Measurements from ENCODE around the gene GPR25.

Gene GPR25, protein sequence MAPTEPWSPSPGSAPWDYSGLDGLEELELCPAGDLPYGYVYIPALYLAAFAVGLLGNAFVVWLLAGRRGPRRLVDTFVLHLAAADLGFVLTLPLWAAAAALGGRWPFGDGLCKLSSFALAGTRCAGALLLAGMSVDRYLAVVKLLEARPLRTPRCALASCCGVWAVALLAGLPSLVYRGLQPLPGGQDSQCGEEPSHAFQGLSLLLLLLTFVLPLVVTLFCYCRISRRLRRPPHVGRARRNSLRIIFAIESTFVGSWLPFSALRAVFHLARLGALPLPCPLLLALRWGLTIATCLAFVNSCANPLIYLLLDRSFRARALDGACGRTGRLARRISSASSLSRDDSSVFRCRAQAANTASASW

DNA sequence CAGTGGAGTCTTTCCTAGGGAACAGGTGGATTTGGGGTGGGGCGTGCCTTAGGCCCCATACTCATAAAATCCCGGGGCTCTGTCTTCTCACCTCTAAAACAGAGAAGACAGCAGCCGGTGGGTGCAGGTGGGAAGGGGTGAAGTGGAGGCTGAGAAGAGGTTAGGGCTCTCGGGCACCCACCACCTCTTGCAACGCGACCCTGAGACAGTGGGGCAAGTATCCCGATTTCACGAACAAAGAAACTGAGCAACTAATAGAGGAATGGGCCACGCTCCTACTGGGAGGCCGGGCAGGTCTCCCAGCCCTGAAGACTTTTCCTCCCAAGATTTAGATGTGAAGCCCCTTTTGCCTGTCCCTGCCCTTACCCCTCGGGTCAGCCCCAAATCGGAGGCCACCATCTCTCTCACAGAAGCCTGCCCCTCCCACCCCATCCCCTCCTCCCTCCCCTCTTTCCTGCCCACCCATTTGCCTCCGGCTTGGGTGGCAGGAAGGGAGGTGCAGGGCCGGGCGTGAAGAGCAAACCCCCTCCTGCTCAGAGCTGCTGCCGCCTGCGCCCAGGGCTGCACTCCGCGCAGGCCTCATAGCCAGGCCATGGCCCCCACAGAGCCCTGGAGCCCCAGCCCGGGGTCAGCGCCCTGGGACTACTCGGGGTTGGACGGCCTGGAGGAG, at the start of gene GPR25:
Gene GPR25, plus strand, starts transcription at position 536 of the 670 bp plus-strand sequence. Its CDS starts 57 bp downstream, at position 593.
- DNase-seq, result no peak

DNA sequence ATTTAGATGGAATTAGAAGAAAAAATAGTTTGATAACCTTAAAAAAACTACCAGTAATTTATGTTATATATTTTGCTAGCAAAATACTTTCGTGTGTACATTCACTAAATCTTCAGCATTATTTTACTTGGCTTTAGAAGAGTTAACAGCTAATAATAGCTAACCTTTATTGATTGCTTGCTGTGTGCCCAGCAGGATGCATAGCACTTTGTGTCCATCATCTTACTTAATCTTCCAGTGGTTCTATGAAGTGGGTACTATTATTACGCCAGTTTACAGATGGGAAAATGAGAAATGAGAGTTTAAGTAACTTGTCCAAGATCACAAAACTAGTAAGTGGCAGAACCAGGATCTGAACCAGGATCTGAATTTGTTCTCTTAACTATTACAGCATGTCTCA, 41.7 kb upstream of the GPR25 start:
- DNase-seq, result no peak

DNA sequence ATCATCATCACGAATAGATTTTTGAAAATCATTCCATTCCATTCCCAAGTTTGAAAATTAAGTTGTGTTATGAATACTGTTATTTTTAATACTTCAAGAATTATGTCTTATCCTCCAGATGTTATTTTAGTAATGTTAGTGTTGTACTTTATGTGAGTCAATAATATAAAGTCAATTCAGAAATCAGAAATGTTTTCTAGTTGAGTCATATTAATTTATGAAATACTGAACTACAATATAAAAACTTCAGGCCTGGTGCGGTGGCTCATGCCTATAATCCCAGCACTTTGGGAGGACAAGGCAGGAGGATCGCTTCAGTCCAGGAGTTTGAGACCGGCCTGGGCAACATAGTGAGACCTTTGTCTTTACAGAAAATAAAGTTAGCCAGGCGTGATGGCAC, 38.4 kb upstream of the GPR25 start:
- no peak for DNase-seq

DNA sequence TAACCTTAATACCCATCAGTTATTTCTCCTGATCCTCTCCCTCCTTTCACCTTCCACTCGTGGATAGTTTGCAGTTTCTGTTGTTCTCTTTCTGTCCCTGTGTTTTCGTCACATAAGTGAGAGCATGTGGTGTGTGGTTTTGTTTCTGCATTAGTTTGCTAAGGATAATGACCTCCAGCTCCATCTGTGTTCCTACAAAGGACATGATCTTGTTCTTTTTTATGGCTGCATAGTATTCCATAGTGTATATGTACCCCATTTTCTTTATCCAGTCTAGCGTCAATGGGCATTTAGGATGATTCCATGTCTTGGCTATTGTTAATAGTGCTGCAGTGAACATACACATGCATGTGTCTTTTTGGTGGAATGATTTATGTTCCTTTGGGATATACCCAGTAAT, 36.6 kb upstream of the GPR25 start:
- no peak for DNase-seq

DNA sequence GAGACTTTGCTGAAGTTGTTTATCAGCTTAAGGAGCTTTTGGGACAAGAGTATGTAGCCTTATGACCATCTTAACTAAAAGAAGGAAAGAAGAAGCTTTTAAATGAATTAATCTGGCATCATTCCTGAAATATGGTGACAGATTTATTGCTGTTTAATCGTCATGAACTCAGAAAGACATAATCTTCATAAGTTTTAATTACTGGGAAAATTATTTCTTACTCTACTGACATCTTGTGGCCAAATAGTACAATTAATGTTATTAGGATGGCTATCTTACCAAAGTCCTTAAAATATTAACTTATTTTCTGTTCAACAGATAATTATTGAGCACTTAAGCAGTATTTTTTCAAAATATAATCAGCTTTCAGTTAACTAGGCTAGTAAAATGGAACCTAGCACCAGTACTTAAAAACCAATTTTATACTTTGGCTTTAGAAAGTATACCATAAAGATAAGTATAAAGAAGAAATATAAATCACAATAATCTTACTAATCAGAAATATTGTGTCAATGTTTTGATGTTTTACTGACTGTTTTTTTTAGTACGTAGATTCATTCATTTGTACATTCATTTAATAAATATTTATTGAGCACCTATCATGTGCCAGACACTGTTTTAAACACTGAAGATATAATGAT, 34.7 kb upstream of the GPR25 start:
- no peak for DNase-seq

DNA sequence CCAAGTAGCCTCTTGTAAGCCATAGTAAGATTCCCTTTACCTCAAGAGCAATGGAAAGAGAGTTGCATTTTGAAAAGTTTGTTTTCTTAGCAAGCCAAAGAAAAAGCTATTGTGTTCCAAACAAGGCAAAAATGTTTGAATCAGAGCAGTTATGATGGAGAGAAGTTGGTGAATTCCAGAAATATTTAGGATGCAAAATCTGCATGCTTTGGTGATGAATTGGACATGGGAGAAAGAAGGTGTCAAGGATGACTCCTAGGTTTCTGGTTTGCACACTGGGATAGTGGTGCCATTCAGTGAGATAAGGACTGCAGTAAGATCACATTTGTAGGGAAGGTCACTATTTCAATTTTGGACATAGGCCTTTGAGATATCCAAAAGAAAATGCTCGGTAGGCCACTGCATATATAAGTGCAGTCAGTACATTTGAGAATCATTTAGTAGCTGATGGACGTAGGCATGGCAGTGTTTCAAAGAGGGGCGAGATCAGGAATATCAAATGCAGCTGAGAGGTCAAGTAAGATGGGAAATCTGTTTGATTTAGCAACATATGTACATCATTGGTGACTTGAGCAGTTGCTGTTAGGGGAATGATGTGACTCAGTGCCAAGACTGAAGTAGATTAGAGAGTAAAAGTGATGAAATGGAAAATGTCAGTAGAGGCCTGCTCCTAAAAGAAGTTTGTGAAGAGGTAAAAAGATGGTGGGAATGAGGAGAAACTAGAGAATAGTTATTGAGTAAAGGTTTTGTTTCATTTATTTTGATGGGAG, 33.9 kb upstream of the GPR25 start:
- DNase-seq, result no peak

DNA sequence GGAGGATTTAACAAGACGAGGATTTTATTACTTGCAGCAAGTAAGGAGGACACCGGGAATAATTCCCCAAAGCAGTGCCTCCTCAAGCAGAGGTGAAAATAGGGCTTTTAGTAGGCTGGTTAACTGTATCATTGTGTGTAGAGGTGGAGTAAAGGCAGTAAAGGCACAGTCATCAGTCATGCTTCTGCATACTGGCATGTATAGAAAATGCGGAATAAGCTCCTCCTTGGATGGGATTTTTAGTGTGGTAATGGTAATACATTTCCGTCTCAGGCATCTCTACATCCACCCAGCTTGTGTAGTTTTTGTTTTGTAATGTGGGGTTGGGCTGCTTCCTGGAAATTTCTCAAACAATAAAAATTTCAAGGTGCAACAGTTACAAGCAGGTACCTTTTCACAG, 27.4 kb upstream of the GPR25 start:
- no peak for DNase-seq

DNA sequence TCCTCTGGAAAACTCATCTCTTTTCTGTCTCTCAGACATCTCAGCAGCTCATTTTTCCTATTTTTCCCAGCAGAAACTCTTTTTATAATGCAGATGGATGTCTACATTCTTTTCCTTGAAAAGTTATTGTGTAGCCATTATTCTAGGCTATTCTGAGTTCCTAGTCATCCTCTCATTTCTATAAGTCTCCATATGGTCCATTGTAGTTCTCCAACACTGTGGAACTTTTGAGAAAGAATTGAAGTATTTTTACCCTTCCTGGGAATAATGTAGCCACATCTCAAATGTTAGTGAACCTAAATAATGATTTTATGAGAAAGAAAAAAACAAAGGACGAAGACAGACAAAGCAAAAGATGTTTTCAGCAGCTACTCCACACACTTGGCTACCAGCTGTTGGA, 26.4 kb upstream of the GPR25 start:
- DNase-seq, result no peak

DNA sequence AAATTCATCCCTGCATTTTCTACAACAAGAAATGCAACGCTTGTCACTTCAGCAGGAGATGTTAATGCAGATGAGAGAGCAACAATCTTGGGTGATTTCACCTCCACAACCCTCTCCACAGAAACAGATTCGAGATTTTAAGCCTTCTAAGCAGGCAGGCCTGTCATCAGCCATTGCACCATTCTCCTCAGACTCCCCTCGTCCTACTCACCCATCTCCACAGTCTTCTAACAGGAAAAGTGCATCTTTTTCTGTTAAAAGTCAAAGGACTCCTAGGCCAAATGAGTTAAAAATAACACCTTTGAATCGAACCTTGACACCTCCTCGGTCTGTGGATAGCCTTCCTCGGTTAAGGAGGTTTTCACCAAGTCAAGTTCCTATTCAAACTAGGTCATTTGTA, 23.4 kb upstream of the GPR25 start:
- DNase-seq, result no peak

DNA sequence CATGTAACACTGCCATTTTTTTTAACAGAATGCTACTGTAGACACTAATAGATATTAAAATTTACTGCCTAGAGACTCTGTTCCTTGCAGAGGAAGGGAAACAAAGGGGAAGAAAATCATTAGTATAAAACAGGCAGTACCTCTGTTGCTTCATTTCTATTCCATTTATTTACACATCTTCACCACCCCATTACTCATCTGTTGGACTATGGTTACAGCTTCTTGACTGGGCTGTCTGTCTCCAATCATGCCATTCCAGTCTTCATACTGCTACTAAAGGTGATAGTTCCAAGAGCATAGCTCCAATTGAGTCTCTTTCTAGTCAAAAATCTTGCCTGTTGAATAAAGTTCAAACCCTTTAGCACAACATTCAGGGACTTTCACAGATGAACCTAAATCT, 22.2 kb upstream of the GPR25 start:
- DNase-seq, result no peak

DNA sequence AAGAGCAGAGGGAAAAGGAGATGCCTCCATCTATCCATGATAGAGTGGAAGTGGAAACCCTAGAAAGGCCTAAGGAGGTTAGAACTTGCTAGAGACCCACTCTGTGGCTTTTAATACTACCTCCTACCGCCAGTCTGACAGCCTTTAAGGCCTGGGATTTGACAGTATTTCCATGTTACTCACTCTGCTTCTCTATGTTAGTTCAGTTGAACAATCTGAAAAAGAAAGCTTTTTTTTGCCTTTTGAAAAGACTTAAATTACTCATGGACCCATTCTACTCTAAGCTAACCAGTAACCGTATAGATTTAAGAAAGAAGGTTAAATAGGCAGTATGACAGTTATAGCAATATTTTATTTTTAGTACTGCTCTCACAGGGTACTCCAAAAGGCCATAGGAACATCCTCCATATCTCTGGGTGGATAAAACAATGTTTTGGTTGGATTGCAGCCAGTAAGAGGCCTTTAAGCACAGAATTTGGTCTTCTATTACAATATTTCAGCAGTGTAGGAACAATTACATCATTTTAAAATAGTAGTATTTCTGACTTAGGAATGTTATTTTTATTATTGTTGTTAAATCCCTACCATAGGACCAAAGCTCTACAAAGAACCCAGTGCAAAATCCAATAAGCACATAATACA, 15.9 kb upstream of the GPR25 start:
- DNase-seq, result no peak

DNA sequence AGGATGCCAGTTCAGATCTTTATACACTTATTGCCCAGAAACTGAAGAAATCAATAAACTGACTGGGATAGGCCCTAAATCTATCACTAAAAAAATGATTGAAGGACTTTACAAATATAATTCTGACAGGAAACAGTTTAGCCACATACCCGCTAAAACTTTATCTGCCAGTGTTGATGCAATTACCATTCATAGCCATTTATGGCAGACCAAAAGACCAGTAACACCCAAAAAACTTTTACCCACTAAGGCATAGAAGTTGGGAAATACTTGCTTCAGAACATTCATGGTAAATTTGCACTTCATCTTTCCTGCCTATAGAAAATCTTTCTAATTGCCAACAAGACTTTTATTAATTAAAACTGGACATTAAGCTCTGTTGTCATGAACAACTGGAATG, 15.0 kb upstream of the GPR25 start:
- no peak for DNase-seq

DNA sequence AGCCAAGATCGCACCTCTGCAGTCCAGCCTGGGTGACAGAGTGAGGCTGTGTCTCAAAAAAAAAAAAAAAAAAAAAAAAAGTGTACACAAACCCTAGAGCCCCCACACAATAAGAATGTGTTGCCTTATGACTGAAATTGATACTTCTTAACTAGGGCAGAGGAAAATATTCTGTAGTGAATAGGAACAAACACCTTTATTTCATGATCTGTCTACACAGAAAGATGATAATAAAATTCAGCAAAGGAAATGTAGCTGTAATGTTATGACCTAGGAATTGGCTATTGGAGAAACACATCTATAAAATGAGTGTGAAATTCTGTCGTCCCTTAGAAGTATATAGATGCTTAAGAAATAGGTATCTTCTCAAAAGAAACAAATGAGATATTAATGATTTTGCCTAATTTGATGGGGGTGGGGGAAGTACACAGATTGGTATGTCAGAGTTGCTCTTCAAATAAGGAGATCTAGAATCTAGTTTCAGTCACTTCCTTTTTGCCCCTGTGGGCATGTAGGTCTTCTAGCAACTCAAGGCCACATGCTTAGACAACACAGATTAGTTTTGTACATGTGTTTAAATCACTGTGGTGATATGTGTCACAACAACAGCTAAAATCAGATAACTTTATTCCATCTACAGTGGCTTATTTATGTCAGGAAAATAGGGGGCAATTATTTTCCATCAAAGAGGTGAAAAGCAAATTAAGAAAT, 10.7 kb upstream of the GPR25 start:
- no peak for DNase-seq

DNA sequence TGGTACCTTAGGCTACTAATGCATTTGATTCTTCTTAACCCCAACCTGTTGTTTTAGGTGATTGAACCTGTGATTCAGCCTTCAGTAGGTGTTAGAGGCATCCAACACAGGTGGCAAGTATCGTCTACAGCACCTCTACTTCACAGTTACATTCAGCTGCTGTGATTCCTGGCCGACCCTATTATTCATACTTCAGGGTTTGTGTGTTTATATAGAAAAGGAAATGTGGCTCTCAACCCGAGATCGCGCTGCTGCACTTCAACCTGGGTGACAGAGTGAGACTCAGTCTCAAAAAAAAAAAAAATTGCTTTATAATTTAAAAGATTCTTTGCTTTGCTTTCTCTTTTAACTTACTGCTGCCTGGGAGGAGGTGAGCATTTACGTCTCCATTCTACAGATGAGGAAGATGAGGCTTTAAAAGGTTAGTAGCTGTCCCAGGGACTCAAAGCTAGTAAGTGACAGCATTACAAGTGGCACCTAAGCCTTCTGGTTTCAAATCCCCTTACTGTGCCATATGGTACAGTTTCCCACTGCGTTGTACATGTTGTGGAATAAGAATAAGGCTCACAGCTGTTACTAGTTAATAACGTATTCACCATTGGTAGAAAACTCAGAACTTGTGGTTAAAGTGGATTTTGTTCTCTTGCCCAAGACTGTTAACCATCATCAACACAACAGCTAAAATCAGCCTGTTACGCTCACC, 9.9 kb upstream of the GPR25 start:
- no peak for DNase-seq

DNA sequence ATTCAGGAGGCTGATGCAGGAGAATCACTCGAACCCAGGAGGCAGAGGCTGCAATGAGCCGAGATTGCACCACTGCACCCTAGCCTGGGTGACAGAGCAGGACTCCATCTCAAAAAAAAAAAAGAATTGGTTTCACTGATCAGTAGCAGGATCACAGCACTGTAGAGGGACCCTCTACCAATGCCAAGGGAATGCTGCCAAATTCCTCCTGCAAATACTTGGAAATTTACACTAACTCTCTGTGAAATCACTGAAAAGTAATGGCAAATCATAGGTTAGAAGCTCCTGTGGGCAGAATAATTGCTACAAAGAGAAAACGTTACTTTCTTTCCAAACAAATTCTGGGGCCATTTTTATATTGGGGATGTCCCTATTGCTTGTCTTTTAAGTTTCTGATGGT, 6.7 kb upstream of the GPR25 start:
- no peak for DNase-seq

DNA sequence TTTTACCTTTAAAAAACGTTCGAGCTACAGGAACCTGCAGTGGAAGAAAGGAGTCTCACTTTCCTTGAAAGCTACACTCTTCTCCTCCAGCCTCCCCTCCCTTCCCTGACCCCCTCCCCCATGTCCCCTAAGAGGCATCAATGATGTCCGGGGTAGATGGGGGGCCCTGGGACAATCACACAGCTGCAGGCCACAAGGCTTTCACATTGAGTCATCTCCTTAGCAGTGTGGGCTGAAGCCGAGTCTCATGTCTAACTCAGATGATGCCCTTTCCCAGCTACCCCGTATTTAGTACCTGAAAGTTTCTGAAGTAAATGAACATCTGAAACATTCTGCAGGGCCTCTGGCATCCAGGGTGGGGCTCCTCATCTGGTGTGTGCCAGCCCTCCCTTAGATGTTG, 6.3 kb upstream of the GPR25 start:
- no peak for DNase-seq

DNA sequence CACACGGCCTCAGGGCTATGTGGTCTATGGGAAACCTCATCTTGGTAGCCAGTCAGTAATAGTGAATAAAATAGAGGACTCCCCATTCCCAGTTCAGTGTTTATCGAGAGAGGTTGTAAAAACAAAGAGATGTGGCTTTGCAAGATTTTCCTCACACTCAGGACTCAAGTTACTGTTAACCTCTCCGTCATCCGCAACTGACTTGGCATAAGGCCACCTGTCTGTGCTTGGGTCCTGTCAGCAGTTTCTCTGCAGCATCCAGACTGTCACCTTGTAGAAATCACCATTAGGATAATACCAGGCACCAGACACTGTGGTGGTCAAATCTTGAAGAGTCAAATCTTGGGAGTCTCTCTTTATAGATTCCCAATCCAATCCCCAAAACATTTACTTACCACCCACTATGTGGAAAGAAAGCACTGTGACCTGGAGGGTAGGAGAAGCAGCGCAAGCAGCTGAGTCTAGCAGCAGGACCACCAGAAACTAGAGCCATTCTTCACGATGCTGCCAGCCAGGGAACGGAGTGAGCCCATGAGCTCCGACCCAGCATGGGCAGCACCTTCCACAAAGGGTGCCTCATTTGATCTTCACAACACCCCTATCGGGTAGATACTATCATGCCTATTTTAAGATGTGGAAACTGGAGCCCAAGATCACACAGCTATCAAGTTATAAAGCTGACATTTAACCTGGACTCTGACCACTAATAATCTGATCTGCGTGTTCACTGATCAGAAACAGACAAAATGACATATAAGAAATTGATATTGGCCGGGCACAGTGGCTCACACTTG, 5.6 kb upstream of the GPR25 start:
- DNase-seq, result no peak

DNA sequence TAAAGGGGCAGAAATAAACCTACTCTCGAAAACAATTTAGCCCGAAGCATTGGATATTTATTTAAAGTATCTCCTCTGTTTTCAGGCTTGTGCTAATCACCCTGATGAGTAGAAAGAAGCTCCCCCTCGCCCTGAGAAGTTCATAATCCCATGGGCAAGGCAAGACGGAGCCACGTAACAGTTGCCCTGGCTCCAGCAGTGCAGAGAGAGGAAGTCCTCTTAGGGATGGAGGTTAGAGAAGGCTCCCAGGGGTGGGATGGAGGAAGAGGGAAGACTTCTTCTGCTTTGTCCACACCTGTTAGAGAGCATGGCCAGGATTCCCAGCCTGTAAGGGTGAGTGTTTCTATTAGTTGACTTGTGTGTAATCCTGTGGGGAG, 3.4 kb upstream of the GPR25 start:
- DNase-seq, result no peak

DNA sequence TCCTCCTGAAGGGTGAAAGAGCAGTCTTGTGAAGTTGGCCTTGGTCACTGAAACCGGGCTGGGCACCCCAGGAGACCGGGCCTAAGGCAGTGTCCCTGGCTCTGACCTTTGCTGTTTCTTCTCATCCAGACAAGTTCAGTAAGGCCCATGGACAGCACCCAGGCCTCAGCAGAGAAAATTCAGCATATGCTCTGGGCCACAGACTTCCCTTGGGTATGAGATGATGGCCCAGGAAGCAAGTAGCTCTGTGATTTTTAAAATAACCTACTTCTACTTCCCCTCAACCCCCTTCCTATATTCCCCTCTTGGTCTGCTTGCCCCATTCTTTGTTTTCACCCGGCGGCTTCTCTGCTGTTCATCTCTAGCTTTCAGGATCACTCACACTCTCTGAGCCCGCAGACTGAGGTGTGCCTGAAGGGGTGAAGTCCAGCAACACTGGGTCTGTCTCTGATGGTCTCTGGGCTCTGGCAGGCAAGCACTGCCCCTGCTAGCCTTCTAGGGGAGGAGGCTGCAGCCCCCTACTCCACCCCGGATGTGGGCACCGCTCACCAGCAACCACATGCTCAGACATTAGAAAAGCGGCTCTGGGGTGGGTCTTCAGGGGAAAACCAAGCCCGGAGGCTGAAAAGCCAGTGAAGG, 2.9 kb upstream of the GPR25 start:
- no peak for DNase-seq

DNA sequence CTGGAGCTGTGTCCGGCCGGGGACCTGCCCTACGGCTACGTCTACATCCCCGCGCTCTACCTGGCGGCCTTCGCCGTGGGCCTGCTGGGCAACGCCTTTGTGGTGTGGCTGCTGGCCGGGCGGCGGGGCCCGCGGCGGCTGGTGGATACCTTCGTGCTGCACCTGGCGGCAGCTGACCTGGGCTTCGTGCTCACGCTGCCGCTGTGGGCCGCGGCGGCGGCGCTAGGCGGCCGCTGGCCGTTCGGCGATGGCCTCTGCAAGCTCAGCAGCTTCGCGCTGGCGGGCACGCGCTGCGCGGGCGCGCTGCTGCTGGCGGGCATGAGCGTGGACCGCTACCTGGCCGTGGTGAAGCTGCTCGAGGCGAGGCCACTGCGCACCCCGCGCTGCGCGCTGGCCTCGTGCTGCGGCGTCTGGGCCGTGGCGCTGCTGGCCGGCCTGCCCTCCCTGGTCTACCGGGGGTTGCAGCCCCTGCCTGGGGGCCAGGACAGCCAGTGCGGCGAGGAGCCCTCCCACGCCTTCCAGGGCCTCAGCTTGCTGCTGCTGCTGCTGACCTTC, 412 bp downstream of the GPR25 start:
- DNase-seq, result no peak
